Astrocyte (in vitro differentiated cells and primary cell): ENCODE results near the gene LRIG1. TPM values are rescaled to one million over a fixed set of nuclear protein-coding genes. Genes with fewer than 3 reads are reported as not detected.

Experiments used
- DNase-seq: peaks from one replicate; pipeline ENCODE4 v3.0.0-alpha.2; 2010; ENCODE audit warnings: low read depth
- FAIRE-seq: peaks from 2 replicates; lab custom pipeline; 2011; peaks lifted over from hg19 to GRCh38; lab: Jason Lieb, UNC
- H2AFZ ChIP-seq: 2 replicates; pipeline ENCODE4 v1.6.0; 2012; ENCODE audit warnings: low read depth, low read length, inconsistent platforms
- H3K27ac ChIP-seq: 2 replicates; pipeline ENCODE4 v1.5.1; 2011; ENCODE audit warnings: low read depth, low read length, inconsistent platforms
- H3K27me3 ChIP-seq: 2 replicates; pipeline ENCODE4 v1.6.0; 2011; ENCODE audit warnings: low read length, inconsistent platforms; ENCODE audit not compliant: insufficient read depth
- H3K36me3 ChIP-seq: 2 replicates; pipeline ENCODE4 v1.5.1; 2011; ENCODE audit warnings: low read length, inconsistent platforms; ENCODE audit not compliant: insufficient read depth
- H3K4me1 ChIP-seq: 2 replicates; pipeline ENCODE4 v1.5.1; 2011; ENCODE audit warnings: low read length, inconsistent platforms; ENCODE audit not compliant: insufficient read depth
- H3K4me2 ChIP-seq: 2 replicates; pipeline ENCODE4 v1.6.0; 2012; ENCODE audit warnings: low read length, inconsistent platforms
- H3K4me3 ChIP-seq: 2 replicates; pipeline ENCODE4 v1.5.1; 2011; ENCODE audit warnings: low read depth, mild to moderate bottlenecking, low read length, inconsistent platforms; ENCODE audit not compliant: insufficient read depth
- H3K79me2 ChIP-seq: 2 replicates; pipeline ENCODE4 v1.6.0; 2012; ENCODE audit warnings: mild to moderate bottlenecking, low read length, inconsistent platforms; ENCODE audit not compliant: insufficient read depth
- H3K9ac ChIP-seq: 2 replicates; pipeline ENCODE4 v1.6.0; 2012; ENCODE audit warnings: mild to moderate bottlenecking, low read length, inconsistent platforms
- H3K9me3 ChIP-seq: 2 replicates; pipeline ENCODE4 v1.5.1; 2012; ENCODE audit warnings: low read depth, mild to moderate bottlenecking, low read length, inconsistent platforms; ENCODE audit not compliant: insufficient read depth
- H4K20me1 ChIP-seq: 2 replicates; pipeline ENCODE4 v1.6.0; 2012; ENCODE audit warnings: low read length, inconsistent platforms; ENCODE audit not compliant: insufficient read depth
- H3K27ac Mint-ChIP-seq: one replicate; pipeline ENCODE4 v1.8.0; 2021; ENCODE audit warnings: mild to moderate bottlenecking, mixed read lengths; ENCODE audit not compliant: unreplicated experiment
- H3K27me3 Mint-ChIP-seq: one replicate; pipeline ENCODE4 v1.8.0; 2021; ENCODE audit warnings: low read depth, mixed read lengths; ENCODE audit not compliant: unreplicated experiment
- H3K36me3 Mint-ChIP-seq: one replicate; pipeline ENCODE4 v1.8.0; 2021; ENCODE audit warnings: low read depth, mixed read lengths; ENCODE audit not compliant: unreplicated experiment
- H3K4me1 Mint-ChIP-seq: one replicate; pipeline ENCODE4 v1.8.0; 2021; ENCODE audit warnings: low read depth, mixed read lengths; ENCODE audit not compliant: unreplicated experiment
- H3K4me3 Mint-ChIP-seq: one replicate; pipeline ENCODE4 v1.8.0; 2021; ENCODE audit warnings: mild to moderate bottlenecking, moderate library complexity, mixed read lengths; ENCODE audit not compliant: unreplicated experiment
- H3K9me3 Mint-ChIP-seq: one replicate; pipeline ENCODE4 v1.8.0; 2021; ENCODE audit warnings: mild to moderate bottlenecking, mixed read lengths; ENCODE audit not compliant: unreplicated experiment
- EZH2 ChIP-seq: IDR thresholded peaks from 2 replicates; pipeline ENCODE4 v1.6.1; 2012; ENCODE audit warnings: mild to moderate bottlenecking, low read length, inconsistent platforms; ENCODE audit not compliant: insufficient read depth
- total RNA-seq: library from RNA; stranded (reverse); gene quantifications from 2 replicates; pipeline ENCODE4 v1.2.1, GENCODE V29; 2021
- TF ChIP-seq, protein P1 (sequence below): IDR thresholded peaks from 2 replicates; pipeline ENCODE4 v1.5.1; 2011; ENCODE audit warnings: low read depth, mild to moderate bottlenecking, inconsistent platforms, low read length, moderate library complexity; ENCODE audit not compliant: insufficient read depth

The LRIG1 gene
- total RNA-seq, 1 donor from 2014 or later = 39.7 TPM

DNA sequence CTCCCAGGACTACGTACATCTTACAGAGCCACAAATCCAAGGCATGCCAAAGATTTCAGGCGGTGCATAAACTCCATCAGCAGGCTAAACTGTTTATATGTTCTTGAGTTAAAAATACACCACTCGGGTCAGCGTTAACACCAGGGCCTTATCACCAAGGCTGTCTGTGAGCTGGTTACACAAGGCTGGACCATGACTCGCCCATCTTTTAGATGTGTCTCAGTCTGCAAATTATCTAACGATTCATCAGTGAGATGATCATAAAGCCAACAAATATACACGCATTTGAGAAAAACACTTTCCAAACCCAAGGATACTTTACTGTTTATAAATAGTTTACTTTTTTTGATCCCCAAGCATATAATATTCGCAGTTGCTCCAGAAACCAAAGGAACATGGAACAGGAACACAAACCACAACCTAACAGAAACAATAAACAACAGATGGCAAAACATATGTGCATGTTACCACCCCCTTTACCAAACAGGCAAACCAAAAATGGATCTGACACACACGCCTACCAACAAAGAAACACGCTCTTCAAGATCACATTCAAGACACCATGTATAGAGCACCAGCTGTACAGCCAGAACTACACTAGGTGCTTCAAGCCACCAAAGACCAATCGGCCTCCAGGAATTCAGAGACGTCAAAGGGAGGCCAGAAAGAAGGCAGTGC lies 15.4 kb downstream of the LRIG1 start:
- DNase-seq = peak; percentile 95
- peak overlapping the region; percentile 61 for H3K9ac ChIP-seq
- no peaks in the 10 kb centered on the region for H3K36me3 Mint-ChIP-seq
- H3K9me3 Mint-ChIP-seq = no peaks in the 10 kb centered on the region
- peaks cover 72% of the 10 kb centered on the region for H3K4me1 Mint-ChIP-seq
- peak overlapping the region; percentile 6 for H3K4me2 ChIP-seq
- peak overlapping the region; percentile 79 for H3K27ac ChIP-seq
- H2AFZ ChIP-seq = no peak overlapping the region
- no peaks in the 10 kb centered on the region for H3K27me3 Mint-ChIP-seq
- no peak overlapping the region for H3K4me3 ChIP-seq
- H3K4me1 ChIP-seq = peaks cover 70% of the 10 kb centered on the region
- no peak overlapping the region for H3K4me3 Mint-ChIP-seq
- no peaks in the 10 kb centered on the region for H3K36me3 ChIP-seq
- H3K9me3 ChIP-seq = no peaks in the 10 kb centered on the region
- H4K20me1 ChIP-seq = no peaks in the 10 kb centered on the region
- H3K79me2 ChIP-seq = peaks cover 94% of the 10 kb centered on the region
- TF ChIP-seq EZH2 = no peak
- TF ChIP-seq, protein P1, sequence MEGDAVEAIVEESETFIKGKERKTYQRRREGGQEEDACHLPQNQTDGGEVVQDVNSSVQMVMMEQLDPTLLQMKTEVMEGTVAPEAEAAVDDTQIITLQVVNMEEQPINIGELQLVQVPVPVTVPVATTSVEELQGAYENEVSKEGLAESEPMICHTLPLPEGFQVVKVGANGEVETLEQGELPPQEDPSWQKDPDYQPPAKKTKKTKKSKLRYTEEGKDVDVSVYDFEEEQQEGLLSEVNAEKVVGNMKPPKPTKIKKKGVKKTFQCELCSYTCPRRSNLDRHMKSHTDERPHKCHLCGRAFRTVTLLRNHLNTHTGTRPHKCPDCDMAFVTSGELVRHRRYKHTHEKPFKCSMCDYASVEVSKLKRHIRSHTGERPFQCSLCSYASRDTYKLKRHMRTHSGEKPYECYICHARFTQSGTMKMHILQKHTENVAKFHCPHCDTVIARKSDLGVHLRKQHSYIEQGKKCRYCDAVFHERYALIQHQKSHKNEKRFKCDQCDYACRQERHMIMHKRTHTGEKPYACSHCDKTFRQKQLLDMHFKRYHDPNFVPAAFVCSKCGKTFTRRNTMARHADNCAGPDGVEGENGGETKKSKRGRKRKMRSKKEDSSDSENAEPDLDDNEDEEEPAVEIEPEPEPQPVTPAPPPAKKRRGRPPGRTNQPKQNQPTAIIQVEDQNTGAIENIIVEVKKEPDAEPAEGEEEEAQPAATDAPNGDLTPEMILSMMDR = no peak
- peak; percentile 83 for FAIRE-seq
- H3K27me3 ChIP-seq = no peaks in the 10 kb centered on the region
- H3K27ac Mint-ChIP-seq = peak overlapping the region; percentile 97

DNA sequence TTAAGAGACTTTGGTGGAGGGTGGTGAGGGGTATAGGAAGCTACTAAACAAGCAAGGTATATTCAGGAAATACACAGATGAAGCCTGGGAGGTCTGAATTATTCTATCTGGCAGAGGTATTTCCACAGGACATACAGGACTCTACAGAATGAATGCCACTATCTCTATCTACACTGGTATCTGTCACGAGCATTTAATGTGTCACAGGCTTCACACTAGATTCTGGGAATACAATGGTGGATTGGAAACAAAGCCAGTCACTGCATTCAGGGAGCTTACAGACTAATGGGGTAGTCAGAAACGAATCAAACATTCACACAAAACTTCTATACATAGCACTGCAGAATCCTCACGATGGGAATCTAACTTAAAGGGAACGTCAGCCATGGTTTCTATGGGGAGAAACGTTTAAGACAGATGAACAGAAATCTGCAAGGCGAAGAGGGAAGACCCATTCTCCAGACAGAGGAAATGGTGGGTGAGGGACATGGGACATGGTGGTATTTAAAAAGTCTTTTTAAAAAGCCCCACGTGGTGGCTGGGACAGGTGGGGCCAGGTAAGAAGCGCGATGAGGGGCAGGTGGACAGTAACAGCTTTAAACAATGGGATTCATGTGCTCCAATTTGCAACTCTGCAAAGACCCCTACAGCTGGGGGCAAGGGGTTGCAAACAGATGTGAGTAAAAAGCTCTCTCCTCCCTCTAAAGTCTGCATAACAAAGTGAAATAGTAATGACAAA lies 16.5 kb downstream of the LRIG1 start:
- H2AFZ ChIP-seq = no peak overlapping the region
- peak overlapping the region; percentile 96 for H3K27ac Mint-ChIP-seq
- H3K4me1 ChIP-seq = peaks cover 76% of the 10 kb centered on the region
- H3K9me3 Mint-ChIP-seq = no peaks in the 10 kb centered on the region
- TF ChIP-seq, protein P1 = no peak
- no peak for TF ChIP-seq EZH2
- H3K9ac ChIP-seq = peak overlapping the region; percentile 70
- no peaks in the 10 kb centered on the region for H3K27me3 Mint-ChIP-seq
- H4K20me1 ChIP-seq = no peaks in the 10 kb centered on the region
- H3K9me3 ChIP-seq = no peaks in the 10 kb centered on the region
- H3K36me3 ChIP-seq = no peaks in the 10 kb centered on the region
- FAIRE-seq = no peak
- peaks cover 72% of the 10 kb centered on the region for H3K4me1 Mint-ChIP-seq
- H3K4me2 ChIP-seq = peak overlapping the region; percentile 75
- H3K79me2 ChIP-seq = peaks cover 94% of the 10 kb centered on the region
- no peak overlapping the region for H3K27ac ChIP-seq
- H3K4me3 ChIP-seq = no peak overlapping the region
- DNase-seq = no peak
- no peaks in the 10 kb centered on the region for H3K36me3 Mint-ChIP-seq
- no peak overlapping the region for H3K4me3 Mint-ChIP-seq
- H3K27me3 ChIP-seq = no peaks in the 10 kb centered on the region
